Lung (tissue), 12 donors: ENCODE results near the gene CD37. TPM values are rescaled to one million over a fixed set of nuclear protein-coding genes. Genes with fewer than 3 reads are reported as not detected.

Experiments used
- ATAC-seq: fragments of 200-7000 bp; cut with Tn5 transposase; one replicate; pipeline ENCODE4 v1.9.1; 2020; ENCODE audit warnings: moderate number of reproducible peaks; ENCODE audit not compliant: insufficient read depth, low FRiP score
- DNase-seq, 3 donors: peaks; one replicate each; pipeline ENCODE4 v3.0.0-alpha.2; 2013 to 2017
- H3K27ac ChIP-seq, 2 donors: one replicate each; pipeline ENCODE4 v1.5.1; 2013; ENCODE audit warnings: mild to moderate bottlenecking in 2 of 2, moderate library complexity in 2 of 2, control low read depth in 1 of 2, inconsistent platforms in 1 of 2, low read depth in 1 of 2, low read length in 1 of 2
- H3K27me3 ChIP-seq, 3 donors: one replicate each; pipeline ENCODE4 v1.5.1; 2013; ENCODE audit warnings: low read length in 2 of 3; ENCODE audit not compliant: control insufficient read depth in 3 of 3, insufficient read depth in 3 of 3
- H3K36me3 ChIP-seq, 4 donors: one replicate each; pipeline ENCODE4 v1.5.1; 2013; ENCODE audit warnings: low read length in 4 of 4, mild to moderate bottlenecking in 1 of 4, moderate library complexity in 1 of 4; ENCODE audit not compliant: control insufficient read depth in 4 of 4, insufficient read depth in 4 of 4
- H3K4me1 ChIP-seq, 5 donors: one replicate each; pipeline ENCODE4 v1.5.1; 2013; ENCODE audit warnings: low read length in 5 of 5, mild to moderate bottlenecking in 2 of 5, moderate library complexity in 1 of 5; ENCODE audit not compliant: control insufficient read depth in 5 of 5, insufficient read depth in 5 of 5
- H3K4me3 ChIP-seq: one replicate; pipeline ENCODE4 v1.5.1; 2013; ENCODE audit warnings: mild to moderate bottlenecking, control low read depth, moderate library complexity
- H3K9ac ChIP-seq, 2 donors: one replicate each; pipeline ENCODE4 v1.5.1; 2013; ENCODE audit warnings: low read length in 2 of 2, control low read depth in 1 of 2; ENCODE audit not compliant: insufficient read depth in 1 of 2
- H3K9me3 ChIP-seq, 4 donors: one replicate each; pipeline ENCODE4 v1.5.1; 2013; ENCODE audit warnings: low read length in 3 of 4, mild to moderate bottlenecking in 1 of 4, moderate library complexity in 1 of 4; ENCODE audit not compliant: control insufficient read depth in 4 of 4, insufficient read depth in 3 of 4
- WGBS, 2 donors: extraction: QIAGEN DNeasy Blood & Tissue Kit; methylation state at CpG; one replicate each; pipeline ENCODE4 v1.1.7; 2013; 5-methylcytosine and 5-hydroxymethylcytosine counted together
- polyA plus RNA-seq, 2 donors: library from polyadenylated mRNA; stranded (reverse); fragments of 200-250 nt; gene quantifications; one replicate each; pipeline ENCODE4 v1.2.1, GENCODE V29; 2013
- total RNA-seq, 2 donors: library from RNA; depleted of rRNA in 1 of 2; stranded (reverse); fragments of >200 nt in 1 of 2; gene quantifications; one replicate each; pipeline ENCODE4 v1.2.1, GENCODE V29; 2014 to 2021
- TF ChIP-seq, protein P1 (sequence below): IDR thresholded peaks from 2 replicates; pipeline ENCODE4 v1.5.1; 2012; ENCODE audit warnings: mild to moderate bottlenecking; ENCODE audit errors: control extremely low read depth, extremely low read depth
- donor health status: control.
- donor health status: control.
- donor health status: Bipolar disorder and iron deficiency.
- donor health status: healthy.
- donor health status: DM: yes; HTN: yes; CAD: no.

The CD37 gene
- total and polyA plus RNA-seq, 4 donors: 33.9 to 154 (median 51.2) TPM

DNA sequence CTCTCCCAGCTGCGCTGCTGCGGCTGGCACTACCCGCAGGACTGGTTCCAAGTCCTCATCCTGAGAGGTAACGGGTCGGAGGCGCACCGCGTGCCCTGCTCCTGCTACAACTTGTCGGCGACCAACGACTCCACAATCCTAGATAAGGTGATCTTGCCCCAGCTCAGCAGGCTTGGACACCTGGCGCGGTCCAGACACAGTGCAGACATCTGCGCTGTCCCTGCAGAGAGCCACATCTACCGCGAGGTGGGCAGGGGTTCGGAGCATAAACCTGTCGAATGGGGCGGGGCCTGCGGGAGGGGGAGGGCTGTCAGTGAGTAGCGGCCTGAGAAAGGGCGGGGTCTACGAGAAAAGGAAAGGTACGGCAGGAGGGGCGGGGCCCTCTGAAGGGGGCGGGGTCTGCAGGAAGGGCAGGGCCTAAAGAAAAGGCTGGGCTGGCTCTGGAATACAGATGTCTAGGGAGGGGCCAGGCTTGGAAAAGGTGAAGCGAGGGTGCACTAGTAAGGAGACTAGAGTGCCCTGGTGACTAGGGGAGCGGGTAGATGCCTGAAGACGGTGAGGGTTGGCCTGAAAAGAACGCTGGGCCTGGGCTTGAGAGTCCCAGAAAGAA is 3.6 kb downstream of the CD37 start:
- H3K36me3 ChIP-seq: peaks cover 7 to 25% (median 19%) of the 10 kb centered on the region in 4 donors
- no peaks in the 10 kb centered on the region for H3K27me3 ChIP-seq
- DNase-seq (peak; percentile 73 to 84 (median 75)), ATAC-seq (peak; percentile 78)
- H3K27ac ChIP-seq: peak overlapping the region; percentile 17 to 94
- WGBS, 2 donors: 37 to 68% methylated on average over 30 of the region's 30 CpGs
- no peak overlapping the region for H3K4me3 ChIP-seq
- peaks cover 0 to 23% (median 9%) of the 10 kb centered on the region in 5 donors for H3K4me1 ChIP-seq
- H3K9ac ChIP-seq: no peak overlapping the region
- TF ChIP-seq, protein P1, sequence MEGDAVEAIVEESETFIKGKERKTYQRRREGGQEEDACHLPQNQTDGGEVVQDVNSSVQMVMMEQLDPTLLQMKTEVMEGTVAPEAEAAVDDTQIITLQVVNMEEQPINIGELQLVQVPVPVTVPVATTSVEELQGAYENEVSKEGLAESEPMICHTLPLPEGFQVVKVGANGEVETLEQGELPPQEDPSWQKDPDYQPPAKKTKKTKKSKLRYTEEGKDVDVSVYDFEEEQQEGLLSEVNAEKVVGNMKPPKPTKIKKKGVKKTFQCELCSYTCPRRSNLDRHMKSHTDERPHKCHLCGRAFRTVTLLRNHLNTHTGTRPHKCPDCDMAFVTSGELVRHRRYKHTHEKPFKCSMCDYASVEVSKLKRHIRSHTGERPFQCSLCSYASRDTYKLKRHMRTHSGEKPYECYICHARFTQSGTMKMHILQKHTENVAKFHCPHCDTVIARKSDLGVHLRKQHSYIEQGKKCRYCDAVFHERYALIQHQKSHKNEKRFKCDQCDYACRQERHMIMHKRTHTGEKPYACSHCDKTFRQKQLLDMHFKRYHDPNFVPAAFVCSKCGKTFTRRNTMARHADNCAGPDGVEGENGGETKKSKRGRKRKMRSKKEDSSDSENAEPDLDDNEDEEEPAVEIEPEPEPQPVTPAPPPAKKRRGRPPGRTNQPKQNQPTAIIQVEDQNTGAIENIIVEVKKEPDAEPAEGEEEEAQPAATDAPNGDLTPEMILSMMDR: no peak
- H3K9me3 ChIP-seq: no peaks in the 10 kb centered on the region

DNA sequence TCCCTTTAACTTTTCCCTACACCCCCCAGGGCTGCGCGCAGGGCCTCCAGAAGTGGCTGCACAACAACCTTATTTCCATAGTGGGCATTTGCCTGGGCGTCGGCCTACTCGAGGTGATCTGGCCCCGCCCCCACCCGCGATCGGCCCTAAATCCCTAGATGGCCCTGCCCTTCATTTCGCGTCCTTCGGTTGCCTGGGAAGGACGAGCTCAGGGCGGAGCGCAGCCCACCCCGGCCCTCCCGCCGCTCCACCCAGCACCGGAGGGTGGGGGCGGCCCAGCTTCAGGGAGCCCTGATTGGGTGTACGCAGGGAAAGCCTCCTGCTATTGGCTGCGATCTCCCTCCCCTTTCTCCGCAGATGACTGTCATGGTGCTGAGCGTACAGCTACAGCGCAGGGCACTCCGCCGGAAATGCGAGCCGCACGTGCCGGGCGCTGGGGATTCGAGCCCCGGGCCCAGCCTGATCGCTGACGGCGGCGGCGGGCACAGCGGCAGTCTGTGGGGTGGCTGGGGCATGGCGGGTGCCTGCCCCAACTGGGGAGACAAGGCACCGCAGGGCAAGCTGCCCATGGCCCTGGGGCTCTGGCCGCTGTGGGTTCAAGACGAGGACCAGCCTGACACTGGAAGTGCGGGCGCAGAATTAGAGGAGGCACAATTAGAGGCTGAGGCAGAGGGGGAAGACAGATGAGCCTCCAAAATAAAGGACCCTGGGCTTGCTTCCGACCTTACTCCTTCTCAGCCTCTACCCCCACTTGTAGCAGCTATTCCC is 4.3 kb downstream of the CD37 start:
- TF ChIP-seq, protein P1: no peak
- DNase-seq (peak; percentile 92 to 95 (median 93)), ATAC-seq (peak; percentile 86)
- H3K9me3 ChIP-seq: no peaks in the 10 kb centered on the region
- H3K27me3 ChIP-seq: no peaks in the 10 kb centered on the region
- H3K4me3 ChIP-seq: peak overlapping the region; percentile 19
- no peak overlapping the region for H3K9ac ChIP-seq
- peaks cover 0 to 23% (median 9%) of the 10 kb centered on the region in 5 donors for H3K4me1 ChIP-seq
- 28 to 61% methylated on average over 47 of the region's 47 CpGs for WGBS, 2 donors
- H3K27ac ChIP-seq: peak overlapping the region; percentile 63 to 94
- peaks cover 8 to 25% (median 21%) of the 10 kb centered on the region in 4 donors for H3K36me3 ChIP-seq

DNA sequence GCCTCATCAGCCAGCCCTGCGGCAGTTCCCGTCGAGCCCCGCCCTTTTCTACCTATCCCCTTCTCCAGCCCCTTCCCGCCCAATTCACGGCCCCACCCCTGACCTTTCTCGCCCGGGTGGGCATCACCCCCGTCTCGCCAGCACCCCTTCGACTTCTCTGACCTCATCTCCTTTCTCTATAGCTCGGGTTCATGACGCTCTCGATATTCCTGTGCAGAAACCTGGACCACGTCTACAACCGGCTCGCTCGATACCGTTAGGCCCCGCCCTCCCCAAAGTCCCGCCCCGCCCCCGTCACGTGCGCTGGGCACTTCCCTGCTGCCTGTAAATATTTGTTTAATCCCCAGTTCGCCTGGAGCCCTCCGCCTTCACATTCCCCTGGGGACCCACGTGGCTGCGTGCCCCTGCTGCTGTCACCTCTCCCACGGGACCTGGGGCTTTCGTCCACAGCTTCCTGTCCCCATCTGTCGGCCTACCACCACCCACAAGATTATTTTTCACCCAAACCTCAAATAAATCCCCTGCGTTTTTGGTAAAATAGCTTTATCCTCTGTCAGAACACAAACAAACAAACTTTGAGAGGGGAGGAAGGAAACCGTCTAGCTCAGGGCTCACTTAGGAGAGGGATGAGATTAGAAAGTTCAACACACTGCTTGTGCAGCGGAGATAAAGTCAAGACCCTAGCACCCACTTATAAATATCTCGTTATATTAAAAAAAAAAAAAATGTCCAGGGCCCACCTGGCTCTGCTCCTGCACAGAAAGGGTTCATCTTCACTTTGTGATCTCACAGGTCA is 5.1 kb downstream of the CD37 start:
- H3K27me3 ChIP-seq: no peaks in the 10 kb centered on the region
- DNase-seq (peak; percentile 63 to 78 (median 74)), ATAC-seq (peak; percentile 32)
- H3K4me3 ChIP-seq: peak overlapping the region; percentile 19
- H3K36me3 ChIP-seq: peaks cover 12 to 33% (median 28%) of the 10 kb centered on the region in 4 donors
- no peaks in the 10 kb centered on the region for H3K9me3 ChIP-seq
- H3K4me1 ChIP-seq: peaks cover 0 to 23% (median 9%) of the 10 kb centered on the region in 5 donors
- 23 to 41% methylated on average over 36 of the region's 36 CpGs for WGBS, 2 donors
- TF ChIP-seq, protein P1: no peak
- H3K27ac ChIP-seq: peak overlapping the region; percentile 63 to 94
- H3K9ac ChIP-seq: no peak overlapping the region
